Glutamatergic neuron (in vitro differentiated cells): ENCODE results near the gene EIF1AD. TPM values are rescaled to one million over a fixed set of nuclear protein-coding genes. Genes with fewer than 3 reads are reported as not detected.
A peak's percentile ranks its signal among the peaks of the same experiment; 100 is the strongest.

Experiments
- DNase-seq: peaks from one replicate; pipeline ENCODE4 v3.0.0; 2022
- H3K27ac Mint-ChIP-seq: one replicate; pipeline ENCODE4 v1.8.0; 2020; ENCODE audit warnings: mild to moderate bottlenecking, mixed read lengths, inconsistent platforms; ENCODE audit not compliant: unreplicated experiment
- H3K27me3 Mint-ChIP-seq: one replicate; pipeline ENCODE4 v1.8.0; 2020; ENCODE audit warnings: mild to moderate bottlenecking, moderate library complexity, mixed read lengths, inconsistent platforms; ENCODE audit not compliant: unreplicated experiment
- H3K36me3 Mint-ChIP-seq: one replicate; pipeline ENCODE4 v1.8.0; 2020; ENCODE audit warnings: mild to moderate bottlenecking, mixed read lengths, inconsistent platforms; ENCODE audit not compliant: unreplicated experiment
- H3K4me1 Mint-ChIP-seq: one replicate; pipeline ENCODE4 v1.8.0; 2020; ENCODE audit warnings: mild to moderate bottlenecking, low read depth, mixed read lengths, inconsistent platforms; ENCODE audit not compliant: unreplicated experiment
- H3K4me3 Mint-ChIP-seq: one replicate; pipeline ENCODE4 v1.8.0; 2020; ENCODE audit warnings: mild to moderate bottlenecking, mixed read lengths, inconsistent platforms; ENCODE audit not compliant: unreplicated experiment
- H3K9me3 Mint-ChIP-seq: one replicate; pipeline ENCODE4 v1.8.0; 2020; ENCODE audit warnings: mild to moderate bottlenecking, moderate library complexity, mixed read lengths, inconsistent platforms; ENCODE audit not compliant: unreplicated experiment
- CTCF ChIP-seq: fragments of 200-600 bp; sonication (generic); IDR thresholded peaks from one replicate; pipeline ENCODE4 v1.5.0; 2021; ENCODE audit not compliant: partially characterized antibody, unreplicated experiment
- total RNA-seq: library from RNA; stranded (reverse); fragmentation: NEBNext Ultra II Directional; extraction: Animal tissue kit (Norgen Biotek cat#: 25700); gene quantifications from one replicate; pipeline ENCODE4 v1.2.1, GENCODE V29; 2021; ENCODE audit not compliant: unreplicated experiment

Gene EIF1AD
- total RNA-seq, 1 donor from 2014 or later = 37.6 TPM

DNA sequence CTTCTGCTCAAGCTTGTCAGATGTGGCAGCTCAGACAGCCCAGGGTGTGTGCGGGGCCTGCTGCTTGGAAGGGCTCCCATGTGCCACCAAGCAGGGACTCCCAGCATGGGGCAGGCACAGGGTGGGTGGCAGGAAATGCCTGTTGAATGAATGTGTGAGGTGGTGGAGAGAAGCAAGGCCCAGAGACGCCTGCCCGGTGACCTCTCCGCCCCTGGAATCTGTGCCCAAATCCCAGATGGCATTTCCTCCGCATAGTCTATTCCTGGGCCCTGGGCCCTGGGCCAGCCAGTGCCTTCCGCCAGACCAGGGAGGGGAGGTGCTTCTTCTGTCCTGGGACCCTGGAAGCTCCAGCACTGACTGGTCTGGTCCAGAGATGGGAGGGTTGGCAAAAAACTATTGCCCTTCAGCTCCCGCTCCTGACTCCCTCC, 13.5 kb upstream of the EIF1AD start:
- H3K36me3 Mint-ChIP-seq = no peaks in the 10 kb centered on the region
- H3K27ac Mint-ChIP-seq = no peak overlapping the region
- H3K4me1 Mint-ChIP-seq = no peaks in the 10 kb centered on the region
- H3K4me3 Mint-ChIP-seq = no peak overlapping the region
- no peak for DNase-seq
- no peak for TF ChIP-seq CTCF
- H3K9me3 Mint-ChIP-seq = no peaks in the 10 kb centered on the region
- peaks cover under 1% of the 10 kb centered on the region for H3K27me3 Mint-ChIP-seq

GRCh38 chr11:66014804-66015453, 13.0 kb upstream of the EIF1AD start:
- no peaks in the 10 kb centered on the region for H3K4me1 Mint-ChIP-seq
- no peaks in the 10 kb centered on the region for H3K9me3 Mint-ChIP-seq
- no peak for DNase-seq
- peaks cover 5% of the 10 kb centered on the region for H3K27me3 Mint-ChIP-seq
- no peak overlapping the region for H3K4me3 Mint-ChIP-seq
- no peak overlapping the region for H3K27ac Mint-ChIP-seq
- H3K36me3 Mint-ChIP-seq = no peaks in the 10 kb centered on the region
- no peak for TF ChIP-seq CTCF

DNA sequence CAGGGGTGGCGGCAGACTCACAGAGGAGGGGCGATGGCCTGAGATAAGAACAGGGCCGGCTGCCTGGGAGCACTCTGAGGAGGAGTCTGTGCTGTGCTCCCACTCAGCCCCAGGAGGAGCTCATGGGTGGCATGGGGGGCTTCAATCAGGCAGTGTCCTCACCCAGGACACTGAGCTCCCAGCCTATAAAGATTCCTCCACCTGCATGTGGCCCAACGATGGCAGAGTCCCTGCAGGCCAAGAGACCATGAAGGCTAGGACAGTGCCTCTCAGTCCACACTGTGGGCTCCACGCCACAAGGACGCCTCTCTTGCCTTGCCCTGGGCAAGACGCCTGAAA, 11.8 kb upstream of the EIF1AD start:
- Mint-ChIP-seq H3K27ac (no peak overlapping the region), H3K36me3 (no peaks in the 10 kb centered on the region), H3K4me3 (no peak overlapping the region), H3K4me1 (no peaks in the 10 kb centered on the region), H3K9me3 (no peaks in the 10 kb centered on the region), H3K27me3 (peaks cover 5% of the 10 kb centered on the region)
- TF ChIP-seq CTCF = no peak
- no peak for DNase-seq

DNA sequence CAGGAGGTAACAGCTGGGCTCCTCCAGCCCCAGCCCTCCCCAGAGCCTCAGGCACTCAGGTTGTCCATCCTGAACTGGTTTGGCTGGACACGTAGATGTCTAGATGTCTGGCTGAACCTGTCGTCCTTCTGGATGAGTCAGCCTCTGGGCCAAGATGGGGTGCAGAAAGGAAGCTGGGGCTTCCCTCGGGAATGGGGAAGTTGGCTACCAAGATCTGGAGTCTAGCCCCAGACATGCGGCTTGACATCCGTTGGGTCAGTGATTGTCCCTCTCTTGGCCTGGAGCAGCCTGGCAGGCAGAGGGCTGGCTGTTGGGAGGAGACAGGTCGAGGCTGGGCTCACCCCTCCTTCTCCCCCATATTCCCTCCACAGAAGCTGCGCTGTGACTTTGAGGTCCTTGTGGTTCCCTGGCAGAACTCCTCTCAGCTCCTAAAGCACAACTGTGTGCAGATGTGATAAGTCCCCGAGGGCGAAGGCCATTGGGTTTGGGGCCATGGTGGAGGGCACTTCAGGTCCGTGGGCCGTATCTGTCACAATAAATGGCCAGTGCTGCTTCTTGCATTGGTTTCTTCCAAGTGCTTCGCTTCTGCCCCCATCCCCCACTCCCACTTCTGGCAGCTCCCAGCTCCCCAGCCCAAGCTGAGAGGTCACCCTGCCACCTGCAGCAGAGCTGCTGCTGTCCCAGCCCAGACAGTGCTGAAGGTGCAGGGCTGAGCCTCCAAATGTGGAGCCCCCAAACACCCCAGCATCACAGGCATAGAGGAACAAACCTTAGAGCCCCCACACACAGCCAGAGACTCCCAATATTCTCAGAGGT, 11.2 kb upstream of the EIF1AD start:
- Mint-ChIP-seq H3K27ac (no peak overlapping the region), H3K27me3 (peaks cover 6% of the 10 kb centered on the region), H3K4me3 (no peak overlapping the region), H3K4me1 (no peaks in the 10 kb centered on the region), H3K9me3 (no peaks in the 10 kb centered on the region), H3K36me3 (no peaks in the 10 kb centered on the region)
- no peak for TF ChIP-seq CTCF
- DNase-seq = no peak

GRCh38 chr11:66012371-66012945, 10.5 kb upstream of the EIF1AD start:
- Mint-ChIP-seq H3K4me1 (no peaks in the 10 kb centered on the region), H3K27ac (no peak overlapping the region), H3K4me3 (no peak overlapping the region), H3K27me3 (peaks cover 6% of the 10 kb centered on the region), H3K9me3 (no peaks in the 10 kb centered on the region), H3K36me3 (no peaks in the 10 kb centered on the region)
- DNase-seq = peak; percentile 39
- TF ChIP-seq CTCF = no peak
